Smooth muscle cell (in vitro differentiated cells): ENCODE results near the gene NXNL2. TPM values are rescaled to one million over a fixed set of nuclear protein-coding genes. Genes with fewer than 3 reads are reported as not detected.

Experiments
- DNase-seq: peaks from one replicate; lab custom pipeline; 2025; ENCODE audit not compliant: unreplicated experiment; lab: John Stamatoyannopoulos, UW
- H2AFZ ChIP-seq: fragments of 200-600 bp; sonication (generic); 2 replicates; pipeline ENCODE4 v1.6.0; 2016; ENCODE audit warnings: antibody characterized with exemption, low read depth, mild to moderate bottlenecking
- H3F3A ChIP-seq: fragments of 200-600 bp; sonication (generic); 2 replicates; pipeline ENCODE4 v1.6.0; 2017; ENCODE audit warnings: antibody characterized with exemption, low read depth
- H3K27ac ChIP-seq: fragments of 200-600 bp; sonication (generic); 2 replicates; pipeline ENCODE4 v1.5.1; 2016; ENCODE audit warnings: low read depth, mild to moderate bottlenecking
- H3K27me3 ChIP-seq: fragments of 200-600 bp; sonication (generic); 2 replicates; pipeline ENCODE4 v1.6.1; 2016; ENCODE audit warnings: low read depth, mild to moderate bottlenecking
- H3K36me3 ChIP-seq: fragments of 200-600 bp; sonication (generic); 2 replicates; pipeline ENCODE4 v1.5.1; 2016; ENCODE audit warnings: low read depth
- H3K4me1 ChIP-seq: fragments of 200-600 bp; sonication (generic); 2 replicates; pipeline ENCODE4 v1.5.1; 2016; ENCODE audit warnings: low read depth
- H3K4me2 ChIP-seq: fragments of 200-600 bp; sonication (generic); 2 replicates; pipeline ENCODE4 v1.6.0; 2016; ENCODE audit warnings: mild to moderate bottlenecking
- H3K4me3 ChIP-seq: fragments of 200-600 bp; sonication (generic); 2 replicates; pipeline ENCODE4 v1.5.1; 2016; ENCODE audit warnings: mild to moderate bottlenecking
- H3K79me2 ChIP-seq: fragments of 200-600 bp; sonication (generic); 2 replicates; pipeline ENCODE4 v1.6.0; 2016; ENCODE audit warnings: low read depth, mild to moderate bottlenecking
- H3K9ac ChIP-seq: fragments of 200-600 bp; sonication (generic); 2 replicates; pipeline ENCODE4 v1.6.0; 2016; ENCODE audit warnings: low read depth
- H3K9me3 ChIP-seq: fragments of 200-600 bp; sonication (generic); replicated peaks from 2 replicates; pipeline ENCODE4 v1.5.1; 2016; ENCODE audit warnings: low read depth
- H4K20me1 ChIP-seq: fragments of 200-600 bp; sonication (generic); 2 replicates; pipeline ENCODE4 v1.6.0; 2016; ENCODE audit warnings: low read depth
- WGBS: methylation state at CpG from one replicate; pipeline ENCODE4 v1.1.7; 2016; ENCODE audit warnings: low lambda C conversion rate; 5-methylcytosine and 5-hydroxymethylcytosine counted together
- polyA plus RNA-seq: library from polyadenylated mRNA; unstranded; fragments of >200 nt; fragmentation: Nextera tagmentation; extraction: Ambion mirVana; gene quantifications from 2 replicates; pipeline ENCODE4 v1.2.1, GENCODE V29; 2016
- total RNA-seq: library from RNA; depleted of rRNA; stranded (reverse); fragments of >200 nt; gene quantifications from 2 replicates; pipeline ENCODE4 v1.2.3, GENCODE V29; 2014
- TF ChIP-seq, protein P1 (sequence below): fragments of 200-600 bp; sonication (generic); IDR thresholded peaks from 2 replicates; pipeline ENCODE4 v1.5.1; 2017; ENCODE audit warnings: borderline replicate concordance, mild to moderate bottlenecking, antibody characterized with exemption; ENCODE audit not compliant: insufficient read depth, poor library complexity, severe bottlenecking

The NXNL2 gene
- total and polyA plus RNA-seq, 2 experiments from 2014 or later = 0.24 to 0.36 TPM

DNA sequence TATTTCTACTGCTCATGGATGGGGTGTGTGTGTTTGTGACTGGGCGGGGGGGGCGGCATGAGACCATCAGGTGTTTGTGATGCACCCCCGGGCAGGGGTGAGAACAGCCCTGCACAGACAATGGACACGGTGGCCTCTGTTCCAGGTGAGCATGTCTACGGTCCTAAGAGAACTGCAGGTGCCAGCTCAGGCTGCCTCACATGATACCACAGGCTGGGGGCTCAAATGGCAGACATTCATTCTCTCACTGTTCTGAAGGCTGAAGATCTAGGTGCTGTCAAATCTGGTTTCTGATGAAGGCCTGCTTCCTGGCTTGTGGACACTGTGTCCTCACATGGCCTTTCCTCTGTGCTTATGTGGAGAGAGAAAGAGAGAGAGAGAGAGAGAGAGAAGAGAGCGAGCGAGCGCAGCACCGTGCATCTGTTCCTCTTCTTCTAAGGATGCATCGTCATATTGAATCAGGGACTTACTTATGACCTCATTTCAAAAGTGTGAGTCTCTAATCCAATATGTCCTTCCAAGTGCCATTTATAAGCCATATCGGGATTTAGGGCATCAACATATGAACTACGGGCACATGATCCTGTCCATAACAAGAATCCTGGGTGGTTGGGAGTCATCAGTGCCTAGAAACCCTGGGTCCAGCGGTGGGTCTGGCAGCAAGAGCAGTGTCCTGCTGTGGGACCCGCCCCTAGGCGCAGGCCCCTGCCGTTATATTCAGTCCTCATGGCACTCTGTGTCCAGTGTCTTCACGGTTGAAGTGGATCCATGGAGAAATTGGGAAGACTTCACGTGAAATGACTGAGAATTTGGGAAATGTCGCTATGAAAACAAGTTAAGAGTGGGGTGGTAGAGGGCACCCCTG is 42.5 kb downstream of the NXNL2 start:
- 94% methylated on average over 19 of the region's 19 CpGs for WGBS
- TF ChIP-seq, protein P1, sequence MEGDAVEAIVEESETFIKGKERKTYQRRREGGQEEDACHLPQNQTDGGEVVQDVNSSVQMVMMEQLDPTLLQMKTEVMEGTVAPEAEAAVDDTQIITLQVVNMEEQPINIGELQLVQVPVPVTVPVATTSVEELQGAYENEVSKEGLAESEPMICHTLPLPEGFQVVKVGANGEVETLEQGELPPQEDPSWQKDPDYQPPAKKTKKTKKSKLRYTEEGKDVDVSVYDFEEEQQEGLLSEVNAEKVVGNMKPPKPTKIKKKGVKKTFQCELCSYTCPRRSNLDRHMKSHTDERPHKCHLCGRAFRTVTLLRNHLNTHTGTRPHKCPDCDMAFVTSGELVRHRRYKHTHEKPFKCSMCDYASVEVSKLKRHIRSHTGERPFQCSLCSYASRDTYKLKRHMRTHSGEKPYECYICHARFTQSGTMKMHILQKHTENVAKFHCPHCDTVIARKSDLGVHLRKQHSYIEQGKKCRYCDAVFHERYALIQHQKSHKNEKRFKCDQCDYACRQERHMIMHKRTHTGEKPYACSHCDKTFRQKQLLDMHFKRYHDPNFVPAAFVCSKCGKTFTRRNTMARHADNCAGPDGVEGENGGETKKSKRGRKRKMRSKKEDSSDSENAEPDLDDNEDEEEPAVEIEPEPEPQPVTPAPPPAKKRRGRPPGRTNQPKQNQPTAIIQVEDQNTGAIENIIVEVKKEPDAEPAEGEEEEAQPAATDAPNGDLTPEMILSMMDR = no peak
- Histone ChIP-seq H3K27me3 (no peaks in the 10 kb centered on the region), H3F3A (no peaks in the 10 kb centered on the region), H3K9ac (no peak overlapping the region), H4K20me1 (no peaks in the 10 kb centered on the region), H3K79me2 (no peaks in the 10 kb centered on the region), H3K27ac (no peak overlapping the region), H3K9me3 (no peaks in the 10 kb centered on the region), H3K36me3 (no peaks in the 10 kb centered on the region), H2AFZ (no peak overlapping the region), H3K4me1 (peaks cover 3% of the 10 kb centered on the region), H3K4me2 (no peak overlapping the region), H3K4me3 (no peak overlapping the region)
- DNase-seq = no peak

DNA sequence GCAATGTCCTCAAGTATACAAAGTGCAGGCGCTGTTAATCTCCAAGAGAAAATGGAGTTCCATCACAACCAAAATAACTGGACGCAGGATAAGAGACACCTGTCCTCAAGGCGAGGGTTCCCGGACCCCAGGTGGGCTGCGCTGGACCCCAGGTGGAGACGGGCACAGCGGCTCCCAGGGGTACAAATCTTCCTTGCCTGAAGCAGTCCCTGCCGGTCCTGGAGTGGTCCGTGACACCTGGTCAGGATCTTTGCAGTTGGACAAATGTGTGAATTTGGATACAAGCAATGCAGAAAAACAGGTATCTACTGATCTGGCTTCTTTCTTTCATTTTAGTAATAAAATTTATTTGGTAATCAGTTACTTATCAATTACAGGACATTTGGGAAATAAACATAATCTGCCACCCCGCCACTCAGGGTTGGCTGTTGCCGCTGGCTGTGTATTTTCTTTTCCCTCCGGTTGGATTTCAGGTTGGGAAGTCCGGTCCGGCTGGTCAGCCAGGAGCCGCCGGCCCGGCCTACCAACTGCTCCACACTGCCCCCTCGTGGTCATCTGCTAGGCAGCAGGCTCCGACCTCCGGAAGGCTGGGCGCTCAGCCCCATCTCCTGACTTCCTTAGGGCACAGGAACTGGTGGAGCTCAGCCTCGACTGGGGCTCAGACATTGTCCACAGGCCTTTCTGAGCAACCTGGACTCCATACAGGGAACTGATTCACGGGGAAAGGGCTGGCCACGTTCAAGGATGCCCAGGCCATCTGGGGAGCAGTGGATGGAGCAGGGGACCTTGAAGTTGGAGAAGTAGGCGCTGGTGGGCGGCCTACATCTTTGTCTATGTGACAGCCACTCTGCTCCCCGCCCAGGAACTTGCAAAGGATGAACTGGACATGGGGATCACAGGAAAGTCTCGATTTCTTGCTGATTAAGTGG is 43.4 kb downstream of the NXNL2 start:
- no peaks in the 10 kb centered on the region for H3K27me3 ChIP-seq
- H3K9me3 ChIP-seq = no peaks in the 10 kb centered on the region
- H3K9ac ChIP-seq = no peak overlapping the region
- peaks cover 3% of the 10 kb centered on the region for H3K4me1 ChIP-seq
- no peak overlapping the region for H3K4me3 ChIP-seq
- peak overlapping the region; percentile 82 for H3K4me2 ChIP-seq
- TF ChIP-seq, protein P1 = peak; percentile 96
- no peaks in the 10 kb centered on the region for H3K79me2 ChIP-seq
- H3K27ac ChIP-seq = no peak overlapping the region
- no peaks in the 10 kb centered on the region for H3K36me3 ChIP-seq
- no peaks in the 10 kb centered on the region for H3F3A ChIP-seq
- no peaks in the 10 kb centered on the region for H4K20me1 ChIP-seq
- no peak overlapping the region for H2AFZ ChIP-seq
- 46% methylated on average over 28 of the region's 28 CpGs for WGBS
- DNase-seq = peak; percentile 65

DNA sequence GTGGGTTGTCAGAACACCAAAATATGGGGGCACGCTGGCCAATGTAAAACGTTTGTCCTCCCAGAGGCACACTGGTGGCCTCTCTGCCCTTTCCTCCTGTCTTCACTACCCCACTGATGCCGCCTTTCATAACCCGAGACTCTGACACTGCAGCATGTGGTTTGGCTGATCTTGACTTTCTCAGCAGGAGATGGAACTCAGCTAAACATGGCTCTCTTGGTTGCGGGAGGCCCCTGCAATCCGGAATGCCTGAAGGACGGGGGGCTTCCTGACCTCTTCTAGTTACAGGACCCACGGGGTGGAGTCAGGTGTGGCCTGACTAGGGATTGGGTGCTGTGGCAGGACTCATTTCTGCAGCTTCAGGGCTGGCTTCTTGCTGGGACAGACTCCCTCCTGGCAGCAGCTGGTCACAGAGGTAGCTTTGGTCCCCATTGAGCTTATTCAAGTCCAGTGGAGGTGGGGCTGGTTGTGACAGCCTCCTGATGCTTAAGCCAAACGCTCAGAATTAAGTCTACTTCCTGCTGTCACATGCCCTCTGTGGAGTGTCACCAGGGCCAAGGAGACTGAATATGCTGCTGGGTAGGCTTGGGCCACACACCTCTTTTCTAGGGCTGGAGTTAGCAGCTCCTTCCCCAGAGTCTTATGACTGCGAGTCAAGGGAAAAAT is 44.2 kb downstream of the NXNL2 start:
- TF ChIP-seq, protein P1 = no peak
- Histone ChIP-seq H3K4me2 (no peak overlapping the region), H3K79me2 (no peaks in the 10 kb centered on the region), H3K36me3 (no peaks in the 10 kb centered on the region), H3K4me3 (no peak overlapping the region), H3K9ac (no peak overlapping the region), H2AFZ (no peak overlapping the region), H4K20me1 (no peaks in the 10 kb centered on the region), H3K9me3 (no peaks in the 10 kb centered on the region), H3F3A (no peaks in the 10 kb centered on the region), H3K27ac (no peak overlapping the region), H3K4me1 (peaks cover 7% of the 10 kb centered on the region), H3K27me3 (no peaks in the 10 kb centered on the region)
- 84% methylated on average over 10 of the region's 10 CpGs for WGBS
- DNase-seq = no peak
